ENCODE data around the gene FTL.

GRCh38 chr19:48926909-48927308 is 38.2 kb upstream of the FTL start:
- TF ChIP-seq CTCF (IDR thresholded peaks at IDR 0.05) (no peak), POLR2A (IDR thresholded peaks at IDR 0.05) (no peak)

Data from uterus (tissue), 2 donors.